RWPE2 (cell line): ENCODE measurements around the gene TFAP2B.

Experiments
- ATAC-seq: fragments of 200-7000 bp; cut with Tn5 transposase; 3 replicates; pipeline ENCODE4 v1.9.1; 2021; ENCODE audit warnings: low read depth
- DNase-seq: peaks from one replicate; pipeline ENCODE4 v3.0.0-alpha.2; 2020; ENCODE audit warnings: low spot score
- H3K27ac ChIP-seq: fragments of 450-650 bp; 2 replicates; pipeline ENCODE4 v1.5.1; 2017; ENCODE audit warnings: mild to moderate bottlenecking; ENCODE audit not compliant: poor library complexity, severe bottlenecking
- H3K27me3 ChIP-seq: fragments of 250-450 bp; sonication (Bioruptor Pico); 2 replicates; pipeline ENCODE4 v1.5.1; 2021; ENCODE audit warnings: mild to moderate bottlenecking, moderate library complexity; ENCODE audit not compliant: insufficient read depth, poor library complexity, severe bottlenecking
- H3K36me3 ChIP-seq: fragments of 250-450 bp; sonication (Bioruptor Pico); 2 replicates; pipeline ENCODE4 v1.5.1; 2020; ENCODE audit warnings: low read depth, mild to moderate bottlenecking, moderate library complexity
- H3K4me1 ChIP-seq: fragments of 250-450 bp; sonication (Bioruptor Pico); 2 replicates; pipeline ENCODE4 v1.5.1; 2021; ENCODE audit warnings: mild to moderate bottlenecking, moderate library complexity; ENCODE audit not compliant: insufficient read depth, poor library complexity, severe bottlenecking
- H3K4me3 ChIP-seq: fragments of 250-450 bp; sonication (Bioruptor Pico); 2 replicates; pipeline ENCODE4 v1.5.1; 2021; ENCODE audit warnings: mild to moderate bottlenecking, moderate library complexity; ENCODE audit not compliant: severe bottlenecking
- H3K9me3 ChIP-seq: fragments of 250-450 bp; sonication (Bioruptor Pico); 2 replicates; pipeline ENCODE4 v1.5.1; 2021; ENCODE audit warnings: mild to moderate bottlenecking, moderate library complexity; ENCODE audit not compliant: severe bottlenecking
- CTCF ChIP-seq: fragments of 450-650 bp; IDR thresholded peaks from one replicate; pipeline ENCODE4 v1.5.1; 2017; ENCODE audit warnings: mild to moderate bottlenecking, moderate library complexity; ENCODE audit not compliant: poor library complexity, severe bottlenecking

Gene TFAP2B

GRCh38 chr6:50826803-50827202, 8.1 kb downstream of the TFAP2B start:
- DNase-seq (no peak), ATAC-seq (no peak)
- no peaks in the 10 kb centered on the region for H3K4me1 ChIP-seq
- no peak overlapping the region for H3K27ac ChIP-seq
- no peak for TF ChIP-seq CTCF
- peaks cover 100% of the 10 kb centered on the region for H3K27me3 ChIP-seq
- no peak overlapping the region for H3K4me3 ChIP-seq
- H3K36me3 ChIP-seq = no peaks in the 10 kb centered on the region
- no peaks in the 10 kb centered on the region for H3K9me3 ChIP-seq

GRCh38 chr6:50829049-50829448, 10.4 kb downstream of the TFAP2B start:
- Histone ChIP-seq H3K36me3 (no peaks in the 10 kb centered on the region), H3K4me3 (no peak overlapping the region), H3K9me3 (no peaks in the 10 kb centered on the region), H3K4me1 (no peaks in the 10 kb centered on the region), H3K27ac (no peak overlapping the region), H3K27me3 (peaks cover 93% of the 10 kb centered on the region)
- DNase-seq (no peak), ATAC-seq (no peak)
- TF ChIP-seq CTCF = no peak

- Histone ChIP-seq H3K4me1 (no peaks in the 10 kb centered on the region), H3K36me3 (no peaks in the 10 kb centered on the region), H3K4me3 (no peak overlapping the region), H3K9me3 (no peaks in the 10 kb centered on the region), H3K27me3 (peaks cover 89% of the 10 kb centered on the region), H3K27ac (no peak overlapping the region)
- TF ChIP-seq CTCF = no peak
- DNase-seq = no peak
- ATAC-seq = no peak
Measured at GRCh38 chr6:50829898-50830444, 11.3 kb downstream of the TFAP2B start.

GRCh38 chr6:50831186-50831585, 12.5 kb downstream of the TFAP2B start:
- DNase-seq (no peak), ATAC-seq (no peak)
- no peak for TF ChIP-seq CTCF
- peaks cover 80% of the 10 kb centered on the region for H3K27me3 ChIP-seq
- no peak overlapping the region for H3K4me3 ChIP-seq
- H3K36me3 ChIP-seq = no peaks in the 10 kb centered on the region
- H3K4me1 ChIP-seq = no peaks in the 10 kb centered on the region
- no peak overlapping the region for H3K27ac ChIP-seq
- no peaks in the 10 kb centered on the region for H3K9me3 ChIP-seq

- no peak overlapping the region for H3K4me3 ChIP-seq
- no peaks in the 10 kb centered on the region for H3K9me3 ChIP-seq
- DNase-seq (no peak), ATAC-seq (no peak)
- TF ChIP-seq CTCF = no peak
- no peak overlapping the region for H3K27ac ChIP-seq
- H3K36me3 ChIP-seq = no peaks in the 10 kb centered on the region
- no peaks in the 10 kb centered on the region for H3K4me1 ChIP-seq
- peaks cover 80% of the 10 kb centered on the region for H3K27me3 ChIP-seq
Measured at GRCh38 chr6:50832912-50833311, 14.2 kb downstream of the TFAP2B start.
